ENCODE data around the gene ANKS1B. TPM values are rescaled to one million over a fixed set of nuclear protein-coding genes. Genes with fewer than 3 reads are reported as not detected.

Gene ANKS1B
- total and polyA plus RNA-seq, 2 of the 4 experiments (the other 2 are of a cell fraction): 0.17 to 0.18 TPM

GRCh38 chr12:98799146-98799810, 1185.5 kb downstream of the ANKS1B start:
- Histone ChIP-seq H3K9me1 (ENCODE audit: insufficient read depth, low read length) (no peaks in the 10 kb centered on the region), H3K79me1 (ENCODE audit: low read depth in 1 of 2, low read length in 2 of 2) (no peaks in the 10 kb centered on the region), H3K9me3 (ENCODE audit: control insufficient read depth, insufficient read depth, low read length) (no peaks in the 10 kb centered on the region), H3K36me3 (ENCODE audit: control insufficient read depth, insufficient read depth, low read length) (no peaks in the 10 kb centered on the region), H3K27me3 (ENCODE audit: control insufficient read depth, insufficient read depth, low read length) (peaks cover 3% of the 10 kb centered on the region; the same call in 1 of the 2 replicates), H4K8ac (ENCODE audit: low read depth in 2 of 2, low read length in 2 of 2) (no peak overlapping the region), H4K91ac (ENCODE audit: insufficient read depth, low read depth, low read length) (no peak overlapping the region), H4K20me1 (ENCODE audit: insufficient read depth, low read length) (no peaks in the 10 kb centered on the region), H2BK120ac (ENCODE audit: low read depth, low read length) (no peak overlapping the region), H3K9ac (ENCODE audit: low read depth, low read length) (no peak overlapping the region), H3K56ac (ENCODE audit: extremely low read depth, insufficient read depth, low read length) (no peak overlapping the region), H3K18ac (ENCODE audit: low read depth, low read length) (no peak overlapping the region), H2AFZ (replicated peaks; ENCODE audit: low read length, poor library complexity) (no peak overlapping the region), H3K23ac (ENCODE audit: low read depth, low read length) (no peak overlapping the region), H3K4ac (ENCODE audit: low read depth, low read length) (no peak overlapping the region), H3K14ac (replicated peaks; ENCODE audit: low read depth, low read length) (no peak overlapping the region), H2AK5ac (ENCODE audit: low read depth, low read length) (no peak overlapping the region), H3K4me1 (ENCODE audit: control insufficient read depth, insufficient read depth, low read length) (no peaks in the 10 kb centered on the region), H2BK5ac (ENCODE audit: low read depth, low read length, poor library complexity, severe bottlenecking) (no peak overlapping the region), H3K4me3 (ENCODE audit: insufficient read depth, low read depth, low read length) (no peak overlapping the region), H3K27ac (ENCODE audit: insufficient read depth, low read length) (no peak overlapping the region), H3K4me2 (ENCODE audit: low read depth, low read length) (no peak overlapping the region), H2BK20ac (ENCODE audit: low read depth, low read length) (no peak overlapping the region), H2BK15ac (ENCODE audit: low read depth, low read length) (no peak overlapping the region), H2AK9ac (replicated peaks; ENCODE audit: low read depth, low read length, poor library complexity) (no peak overlapping the region), H4K5ac (ENCODE audit: low read depth, low read length) (no peak overlapping the region)
- ChIA-PET POLR2A (ENCODE audit: unreplicated experiment) (no interaction called here), CTCF (interaction anchor here (0.6 kb wide), 1 partner anchor 15 kb away, joined by 3 read pairs; no protein-coding TSS in a partner anchor)
- dilution Hi-C loops (cut with HindIII; ENCODE audit: low sequenced_read_pairs, unreplicated experiment) (no loop called here), intact Hi-C loops (cut with micrococcal nuclease) (no loop called here), in situ Hi-C loops (cut with MboI; ENCODE audit: low sequenced_read_pairs) (no loop called here)
- no TSS peak for BruUV-seq (replicated peaks)
- no CpG with 5 or more reads among the region's 3 CpGs for WGBS, 2 experiments (ENCODE audit: extremely low coverage in 2 of 2, insufficient read length in 1 of 2)
- no peak for DNase-seq
- TF ChIP-seq MAFK (IDR thresholded peaks at IDR 0.05; ENCODE audit: low read depth, low read length) (no peak), BHLHE40 (IDR thresholded peaks at IDR 0.05; ENCODE audit: low read depth, low read length) (no peak), MXI1 (IDR thresholded peaks at IDR 0.05; ENCODE audit: borderline replicate concordance, low read depth, low read length) (no peak), SMC3 (IDR thresholded peaks at IDR 0.05; ENCODE audit: low read depth, low read length) (no peak), CEBPB (IDR thresholded peaks at IDR 0.05; ENCODE audit: low read depth, low read length) (no peak), CHD1 (IDR thresholded peaks at IDR 0.05; ENCODE audit: low read depth, low read length) (no peak), ELK1 (IDR thresholded peaks at IDR 0.05; ENCODE audit: borderline replicate concordance, low read depth, low read length) (no peak), FOS (IDR thresholded peaks at IDR 0.05; ENCODE audit: low read depth, low read length) (no peak), POLR2A (IDR thresholded peaks at IDR 0.05; ENCODE audit: low read depth, low read length) (no peak), RAD21 (IDR thresholded peaks at IDR 0.05; ENCODE audit: low read length) (no peak)
- ATAC-seq (ENCODE audit: low read depth): no peak

Measured in IMR-90 (cell line).